Measurements from ENCODE around the gene PHGDH.

The PHGDH gene

GRCh38 chr1:119711804-119712341 lies at the start of gene PHGDH:
PHGDH (plus strand) TSS chr1:119711934; CDS start chr1:119712023, 89 bp downstream.
- Histone ChIP-seq H3K9me3 (ENCODE audit: control insufficient read depth, insufficient read depth, low read length) (no peaks in the 10 kb centered on the region), H3K9ac (ENCODE audit: low read depth, low read length) (peak within 1 kb of the TSS; percentile 95), H3K36me3 (ENCODE audit: control insufficient read depth, insufficient read depth, low read length) (no peaks in the 10 kb centered on the region)

GRCh38 chr1:119662034-119662437 lies 49.7 kb upstream of the PHGDH start:
- Histone ChIP-seq H3K36me3 (ENCODE audit: control insufficient read depth, insufficient read depth, low read length) (no peaks in the 10 kb centered on the region), H3K4me3 (ENCODE audit: low read depth, low read length) (no peak overlapping the region), H3K9ac (ENCODE audit: low read depth, low read length) (no peak overlapping the region), H3K9me3 (ENCODE audit: control insufficient read depth, insufficient read depth, low read length) (no peaks in the 10 kb centered on the region), H3K27me3 (ENCODE audit: control insufficient read depth, insufficient read depth, low read length) (no peaks in the 10 kb centered on the region), H3K4me1 (ENCODE audit: control insufficient read depth, insufficient read depth, low read length) (peaks cover 2% of the 10 kb centered on the region)

More at GRCh38 chr1:119711804-119712341, at the start of gene PHGDH:
- peak within 1 kb of the TSS; percentile 99 for H3K4me3 ChIP-seq (ENCODE audit: low read depth, low read length)
- H3K27me3 ChIP-seq (ENCODE audit: control insufficient read depth, insufficient read depth, low read length), result no peaks in the 10 kb centered on the region
- peaks cover 32% of the 10 kb centered on the region for H3K4me1 ChIP-seq (ENCODE audit: control insufficient read depth, insufficient read depth, low read length)

GRCh38 chr1:119664067-119664466 lies 47.7 kb upstream of the PHGDH start:
- Histone ChIP-seq H3K9me3 (ENCODE audit: control insufficient read depth, insufficient read depth, low read length) (no peaks in the 10 kb centered on the region), H3K36me3 (ENCODE audit: control insufficient read depth, insufficient read depth, low read length) (no peaks in the 10 kb centered on the region), H3K4me3 (ENCODE audit: low read depth, low read length) (no peak overlapping the region), H3K9ac (ENCODE audit: low read depth, low read length) (no peak overlapping the region), H3K4me1 (ENCODE audit: control insufficient read depth, insufficient read depth, low read length) (peaks cover 2% of the 10 kb centered on the region), H3K27me3 (ENCODE audit: control insufficient read depth, insufficient read depth, low read length) (no peaks in the 10 kb centered on the region)

- Histone ChIP-seq H3K36me3 (ENCODE audit: control insufficient read depth, insufficient read depth, low read length) (no peaks in the 10 kb centered on the region), H3K27me3 (ENCODE audit: control insufficient read depth, insufficient read depth, low read length) (no peaks in the 10 kb centered on the region), H3K4me1 (ENCODE audit: control insufficient read depth, insufficient read depth, low read length) (no peaks in the 10 kb centered on the region), H3K4me3 (ENCODE audit: low read depth, low read length) (no peak overlapping the region), H3K9ac (ENCODE audit: low read depth, low read length) (no peak overlapping the region), H3K9me3 (ENCODE audit: control insufficient read depth, insufficient read depth, low read length) (no peaks in the 10 kb centered on the region)
These were observed 44.6 kb upstream of the PHGDH start for GRCh38 chr1:119667173-119667572.

GRCh38 chr1:119670898-119671297 lies 40.8 kb upstream of the PHGDH start:
- H3K9ac ChIP-seq (ENCODE audit: low read depth, low read length), result no peak overlapping the region
- H3K9me3 ChIP-seq (ENCODE audit: control insufficient read depth, insufficient read depth, low read length), result no peaks in the 10 kb centered on the region
- no peak overlapping the region for H3K4me3 ChIP-seq (ENCODE audit: low read depth, low read length)
- peaks cover 13% of the 10 kb centered on the region for H3K4me1 ChIP-seq (ENCODE audit: control insufficient read depth, insufficient read depth, low read length)
- H3K27me3 ChIP-seq (ENCODE audit: control insufficient read depth, insufficient read depth, low read length), result no peaks in the 10 kb centered on the region
- H3K36me3 ChIP-seq (ENCODE audit: control insufficient read depth, insufficient read depth, low read length), result no peaks in the 10 kb centered on the region

GRCh38 chr1:119673171-119673940 lies 38.4 kb upstream of the PHGDH start:
- H3K9ac ChIP-seq (ENCODE audit: low read depth, low read length), result no peak overlapping the region
- H3K4me1 ChIP-seq (ENCODE audit: control insufficient read depth, insufficient read depth, low read length), result peaks cover 14% of the 10 kb centered on the region
- H3K4me3 ChIP-seq (ENCODE audit: low read depth, low read length), result no peak overlapping the region
- no peaks in the 10 kb centered on the region for H3K9me3 ChIP-seq (ENCODE audit: control insufficient read depth, insufficient read depth, low read length)
- no peaks in the 10 kb centered on the region for H3K36me3 ChIP-seq (ENCODE audit: control insufficient read depth, insufficient read depth, low read length)
- no peaks in the 10 kb centered on the region for H3K27me3 ChIP-seq (ENCODE audit: control insufficient read depth, insufficient read depth, low read length)

- H3K9me3 ChIP-seq (ENCODE audit: control insufficient read depth, insufficient read depth, low read length), result no peaks in the 10 kb centered on the region
- no peaks in the 10 kb centered on the region for H3K27me3 ChIP-seq (ENCODE audit: control insufficient read depth, insufficient read depth, low read length)
- H3K36me3 ChIP-seq (ENCODE audit: control insufficient read depth, insufficient read depth, low read length), result no peaks in the 10 kb centered on the region
- peaks cover 17% of the 10 kb centered on the region for H3K4me1 ChIP-seq (ENCODE audit: control insufficient read depth, insufficient read depth, low read length)
- H3K4me3 ChIP-seq (ENCODE audit: low read depth, low read length), result peak overlapping the region; percentile 2
- H3K9ac ChIP-seq (ENCODE audit: low read depth, low read length), result no peak overlapping the region
These were observed 37.6 kb upstream of the PHGDH start for GRCh38 chr1:119674111-119674526.

DNA sequence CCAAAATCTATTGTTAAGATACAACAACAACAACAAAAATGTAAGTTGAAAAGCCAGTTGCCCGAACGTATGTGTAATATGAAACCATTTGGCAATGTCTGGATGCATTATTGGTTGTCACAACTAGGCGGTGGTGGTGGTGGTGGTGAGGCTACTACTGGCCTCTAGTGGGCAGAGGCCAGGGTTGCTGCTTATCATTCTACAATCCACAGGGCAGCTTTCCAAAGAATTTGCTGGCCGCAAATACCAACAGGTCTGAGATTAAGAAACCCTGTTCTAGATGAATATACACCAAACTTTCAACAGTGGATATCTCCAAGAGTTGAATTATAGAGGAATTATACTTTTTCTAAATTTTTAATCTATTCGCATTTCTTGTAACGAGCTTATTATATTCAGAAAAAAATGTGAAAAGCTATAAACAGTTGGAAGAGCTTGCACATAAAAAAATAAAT lies 36.9 kb upstream of the PHGDH start:
- Histone ChIP-seq H3K9ac (ENCODE audit: low read depth, low read length) (no peak overlapping the region), H3K36me3 (ENCODE audit: control insufficient read depth, insufficient read depth, low read length) (no peaks in the 10 kb centered on the region), H3K9me3 (ENCODE audit: control insufficient read depth, insufficient read depth, low read length) (no peaks in the 10 kb centered on the region), H3K4me1 (ENCODE audit: control insufficient read depth, insufficient read depth, low read length) (peaks cover 21% of the 10 kb centered on the region), H3K27me3 (ENCODE audit: control insufficient read depth, insufficient read depth, low read length) (no peaks in the 10 kb centered on the region), H3K4me3 (ENCODE audit: low read depth, low read length) (no peak overlapping the region)

GRCh38 chr1:119675349-119676345 lies 36.1 kb upstream of the PHGDH start:
- peak overlapping the region; percentile 49 for H3K4me3 ChIP-seq (ENCODE audit: low read depth, low read length)
- no peak overlapping the region for H3K9ac ChIP-seq (ENCODE audit: low read depth, low read length)

DNA sequence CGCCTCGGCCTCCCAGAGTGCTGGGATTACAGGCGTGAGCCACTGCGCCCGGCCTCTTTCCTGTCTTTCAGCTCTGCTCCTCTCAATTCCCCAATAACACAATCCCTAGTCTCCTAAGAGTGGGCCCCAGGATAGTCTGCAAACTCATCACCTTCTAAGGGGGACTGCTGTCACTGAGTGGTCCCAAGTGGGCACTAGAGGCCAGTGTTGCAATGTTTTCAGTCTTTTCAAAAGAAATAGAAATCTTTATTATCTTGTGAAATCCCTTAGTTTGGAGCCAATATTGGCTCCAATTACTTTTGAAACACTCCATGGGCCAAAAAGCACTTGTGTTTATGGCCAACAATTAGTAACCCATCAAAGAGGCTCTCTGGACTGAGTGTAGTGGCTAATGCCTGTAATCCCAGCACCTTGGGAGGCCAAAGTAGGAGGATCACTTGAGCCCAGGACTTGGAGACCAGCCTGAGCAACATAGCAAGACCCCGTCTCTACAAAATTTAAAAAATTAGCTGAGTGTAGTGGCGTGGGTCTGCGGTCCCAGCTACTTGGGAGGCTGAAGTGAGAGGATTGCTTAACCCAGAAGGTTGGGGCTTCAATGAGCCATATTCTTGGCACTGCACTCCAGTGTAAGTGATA lies 35.0 kb upstream of the PHGDH start:
- no peak overlapping the region for H3K9ac ChIP-seq (ENCODE audit: low read depth, low read length)
- no peaks in the 10 kb centered on the region for H3K9me3 ChIP-seq (ENCODE audit: control insufficient read depth, insufficient read depth, low read length)
- H3K36me3 ChIP-seq (ENCODE audit: control insufficient read depth, insufficient read depth, low read length), result no peaks in the 10 kb centered on the region
- H3K27me3 ChIP-seq (ENCODE audit: control insufficient read depth, insufficient read depth, low read length), result no peaks in the 10 kb centered on the region
- peaks cover 22% of the 10 kb centered on the region for H3K4me1 ChIP-seq (ENCODE audit: control insufficient read depth, insufficient read depth, low read length)
- no peak overlapping the region for H3K4me3 ChIP-seq (ENCODE audit: low read depth, low read length)

More at GRCh38 chr1:119675349-119676345, 36.1 kb upstream of the PHGDH start:
- Histone ChIP-seq H3K27me3 (ENCODE audit: control insufficient read depth, insufficient read depth, low read length) (no peaks in the 10 kb centered on the region), H3K4me1 (ENCODE audit: control insufficient read depth, insufficient read depth, low read length) (peaks cover 22% of the 10 kb centered on the region), H3K36me3 (ENCODE audit: control insufficient read depth, insufficient read depth, low read length) (no peaks in the 10 kb centered on the region), H3K9me3 (ENCODE audit: control insufficient read depth, insufficient read depth, low read length) (no peaks in the 10 kb centered on the region)

DNA sequence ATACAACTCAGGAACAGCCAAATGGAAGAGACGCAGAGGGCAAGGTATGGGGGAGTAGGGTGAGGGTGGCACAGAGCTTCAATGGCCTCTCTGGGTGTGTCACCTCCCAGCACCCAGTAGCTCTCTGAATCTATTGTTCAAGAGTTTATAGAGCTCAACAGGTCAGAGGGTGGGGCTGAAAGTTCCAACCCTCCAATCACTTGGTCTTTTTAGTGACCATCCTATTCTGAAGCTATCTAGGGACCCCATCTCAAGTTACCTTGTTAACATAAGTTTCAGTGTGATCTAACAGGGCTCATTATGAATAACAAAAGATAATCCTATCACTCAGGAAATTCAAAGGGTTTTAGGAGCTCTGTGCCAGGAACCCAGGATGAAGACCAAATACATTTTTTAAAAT lies 32.5 kb upstream of the PHGDH start:
- no peaks in the 10 kb centered on the region for H3K9me3 ChIP-seq (ENCODE audit: control insufficient read depth, insufficient read depth, low read length)
- no peaks in the 10 kb centered on the region for H3K27me3 ChIP-seq (ENCODE audit: control insufficient read depth, insufficient read depth, low read length)
- no peak overlapping the region for H3K4me3 ChIP-seq (ENCODE audit: low read depth, low read length)

More for the DNA sequence above, 32.5 kb upstream of the PHGDH start:
- no peak overlapping the region for H3K9ac ChIP-seq (ENCODE audit: low read depth, low read length)
- peaks cover 12% of the 10 kb centered on the region for H3K4me1 ChIP-seq (ENCODE audit: control insufficient read depth, insufficient read depth, low read length)
- H3K36me3 ChIP-seq (ENCODE audit: control insufficient read depth, insufficient read depth, low read length), result no peaks in the 10 kb centered on the region

Data from iPS-15b (cell line).